Measurements from ENCODE around the gene KCNJ10.

Gene KCNJ10

GRCh38 chr1:159949123-159949522 lies 120.8 kb downstream of the KCNJ10 start:
- DNase-seq (no peak), ATAC-seq (no peak)
- H3K27ac Mint-ChIP-seq, result no peak overlapping the region
- H3K4me1 Mint-ChIP-seq, result peaks cover 16% of the 10 kb centered on the region
- peaks cover 44% of the 10 kb centered on the region for H3K27me3 Mint-ChIP-seq
- H3K9me3 Mint-ChIP-seq, result no peaks in the 10 kb centered on the region
- H3K4me3 Mint-ChIP-seq, result no peak overlapping the region
